PFSK-1 (cell line): ENCODE measurements around the gene LCN1.

Experiments used
- FOXP2 ChIP-seq: optimal IDR thresholded peaks from 2 replicates; pipeline ENCODE3; 2011; ENCODE audit warnings: borderline replicate concordance, control low read depth, inconsistent platforms; ENCODE audit not compliant: insufficient read depth; ENCODE audit errors: extremely low read length, extremely low read depth
- POLR2AphosphoS5 ChIP-seq: IDR thresholded peaks from 2 replicates; pipeline ENCODE4 v1.6.1; 2012; ENCODE audit warnings: low read depth, mild to moderate bottlenecking, control low read depth, low read length, moderate library complexity
- REST ChIP-seq, 2 experiments: IDR thresholded peaks; 2 replicates each; pipeline versions ENCODE4 v1.6.1 to v1.8.0; 2011 to 2012; ENCODE audit warnings: low read depth in 2 of 2, low read length in 2 of 2, control low read depth in 1 of 2, inconsistent platforms in 1 of 2, mild to moderate bottlenecking in 1 of 2, moderate library complexity in 1 of 2; ENCODE audit not compliant: insufficient read depth in 1 of 2
- SIN3A ChIP-seq: IDR thresholded peaks from 2 replicates; pipeline ENCODE4 v1.6.1; 2012; ENCODE audit warnings: mild to moderate bottlenecking, low read length, moderate library complexity, borderline replicate concordance; ENCODE audit not compliant: insufficient read depth
- TAF1 ChIP-seq: IDR thresholded peaks from 2 replicates; pipeline ENCODE4 v1.6.1; 2012; ENCODE audit warnings: low read length, control low read depth, borderline replicate concordance; ENCODE audit not compliant: insufficient read depth

DNA sequence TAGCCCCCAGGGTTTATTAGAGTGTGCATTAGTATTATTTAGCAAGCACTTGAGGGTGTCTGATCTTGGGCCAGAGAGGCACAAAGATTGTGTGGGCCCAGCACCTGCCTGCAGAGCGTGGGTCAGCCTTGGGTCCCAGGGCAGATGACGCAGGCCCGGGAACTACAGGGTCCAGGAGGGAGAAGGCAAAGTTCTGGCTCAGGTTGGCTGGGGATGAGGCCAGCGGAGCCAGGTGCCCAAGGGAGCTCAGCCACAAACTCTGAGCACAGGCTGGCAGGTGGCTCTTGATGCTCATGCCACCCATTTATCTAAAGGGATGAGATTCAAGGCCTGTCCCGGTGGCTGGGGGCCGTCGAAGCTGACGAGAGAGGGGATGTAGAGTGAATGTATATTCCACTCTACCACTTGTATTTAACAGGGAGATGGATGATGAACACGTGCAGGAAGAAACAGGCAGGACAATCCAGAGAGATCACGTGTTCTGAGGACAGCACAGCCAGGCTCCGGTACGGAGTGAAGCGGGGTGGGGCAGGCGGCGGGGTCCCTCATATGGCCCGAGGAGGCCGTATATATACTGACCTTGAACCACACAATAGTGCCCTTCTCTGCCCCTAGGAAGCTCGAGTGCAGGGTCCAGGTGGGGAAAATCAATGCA, 23.9 kb downstream of the LCN1 start:
- TF ChIP-seq TAF1 (no peak), SIN3A (no peak), POLR2AphosphoS5 (no peak), REST (IDR thresholded peaks at IDR 0.05; ENCODE audit: insufficient read depth in 1 of 2, low read depth in 2 of 2, low read length in 2 of 2) (no peak), FOXP2 (no peak)
